HG03432 (cell line): ENCODE measurements around the gene ENTREP3.
A peak's percentile ranks its signal among the peaks of the same experiment; 100 is the strongest.

Experiments used
- ATAC-seq: cut with Tn5 transposase; IDR thresholded peaks from one replicate; pipeline ENCODE4 v1.9.1; 2021; ENCODE audit warnings: mild to moderate bottlenecking, moderate library complexity; ENCODE audit not compliant: unreplicated experiment

Gene ENTREP3

GRCh38 chr1:155278689-155279160, 23.4 kb upstream of the ENTREP3 start:
- no peak for ATAC-seq

- ATAC-seq: peak; percentile 2
Observed at GRCh38 chr1:155277902-155278688, 22.8 kb upstream of the ENTREP3 start.

- ATAC-seq: peak; percentile 66
Observed at GRCh38 chr1:155277070-155277901, 22.0 kb upstream of the ENTREP3 start, which contains the start of gene HCN3. TSS of gene HCN3 (plus strand) at chr1:155277463. CDS start at chr1:155277591, 128 bp downstream.

- ATAC-seq: peak; percentile 78
Observed at GRCh38 chr1:155273343-155274245, 18.3 kb upstream of the ENTREP3 start, which contains the start of gene CLK2. TSS of gene CLK2 (minus strand) at chr1:155273504. CDS start at chr1:155270977, 2,527 bp downstream.

GRCh38 chr1:155272466-155273342, 17.4 kb upstream of the ENTREP3 start:
- peak; percentile 40 for ATAC-seq

GRCh38 chr1:155269381-155269780, 14.1 kb upstream of the ENTREP3 start:
- ATAC-seq: no peak

- ATAC-seq: no peak
Observed at GRCh38 chr1:155268630-155269029, 13.3 kb upstream of the ENTREP3 start.

GRCh38 chr1:155267373-155267772, 12.1 kb upstream of the ENTREP3 start:
- ATAC-seq: no peak

- no peak for ATAC-seq
Observed at GRCh38 chr1:155266553-155266952, 11.3 kb upstream of the ENTREP3 start.

- ATAC-seq: no peak
Observed at GRCh38 chr1:155263067-155263466, 7.8 kb upstream of the ENTREP3 start.

GRCh38 chr1:155261852-155262673, 6.8 kb upstream of the ENTREP3 start, which contains the start of gene SCAMP3:
TSS of gene SCAMP3 (minus strand) at chr1:155262360. CDS start at chr1:155262151, 209 bp downstream.
- peak; percentile 86 for ATAC-seq

GRCh38 chr1:155261493-155261851, 6.2 kb upstream of the ENTREP3 start:
- ATAC-seq: peak; percentile 8

- no peak for ATAC-seq
Observed at GRCh38 chr1:155260276-155260675, 5.0 kb upstream of the ENTREP3 start.

GRCh38 chr1:155256058-155256852, 972 bp upstream of the ENTREP3 start:
- no peak for ATAC-seq

- no peak for ATAC-seq
Observed at GRCh38 chr1:155254714-155255242, 505 bp downstream of the ENTREP3 start.

- no peak for ATAC-seq
Observed at GRCh38 chr1:155254228-155254713, 1.0 kb downstream of the ENTREP3 start.

- no peak for ATAC-seq
Observed at GRCh38 chr1:155253797-155254196, 1.5 kb downstream of the ENTREP3 start.
